HEK293 (cell line): Measurements from ENCODE around the gene CYCS.

Experiments used
- GLI2 ChIP-seq: fragments of 450-650 bp; formaldehyde crosslinking; IDR thresholded peaks from 2 replicates; pipeline ENCODE4; 2017; ENCODE audit warnings: missing biosample characterization, missing genetic modification characterization, low read depth, borderline replicate concordance
- KLF16 ChIP-seq: fragments of 450-650 bp; formaldehyde crosslinking; IDR thresholded peaks from 2 replicates; pipeline ENCODE4 v1.5.1; 2017; ENCODE audit warnings: missing biosample characterization, missing genetic modification characterization
- YY1 ChIP-seq: fragments of 450-650 bp; formaldehyde crosslinking; IDR thresholded peaks from 2 replicates; pipeline ENCODE4 v1.5.1; 2018; ENCODE audit warnings: missing biosample characterization, missing genetic modification characterization
- ZBTB17 ChIP-seq: fragments of 450-650 bp; formaldehyde crosslinking; IDR thresholded peaks from 2 replicates; pipeline ENCODE4 v1.5.1; 2016; ENCODE audit warnings: missing biosample characterization, missing genetic modification characterization
- ZFP69B ChIP-seq: fragments of 450-650 bp; formaldehyde crosslinking; IDR thresholded peaks from 2 replicates; pipeline ENCODE4 v1.5.1; 2016; ENCODE audit warnings: missing biosample characterization, missing genetic modification characterization
- ZNF155 ChIP-seq: fragments of 450-650 bp; formaldehyde crosslinking; IDR thresholded peaks from 2 replicates; pipeline ENCODE4 v1.5.1; 2016; ENCODE audit warnings: missing biosample characterization, missing genetic modification characterization
- ZNF175 ChIP-seq: fragments of 450-650 bp; formaldehyde crosslinking; IDR thresholded peaks from 2 replicates; pipeline ENCODE4 v1.5.1; 2016; ENCODE audit warnings: missing biosample characterization, missing genetic modification characterization
- ZNF350 ChIP-seq: fragments of 450-650 bp; formaldehyde crosslinking; IDR thresholded peaks from 2 replicates; pipeline ENCODE4 v1.5.0; 2017; ENCODE audit warnings: missing biosample characterization, mild to moderate bottlenecking, missing genetic modification characterization
- ZSCAN23 ChIP-seq: fragments of 450-650 bp; formaldehyde crosslinking; IDR thresholded peaks from 2 replicates; pipeline ENCODE4 v1.5.1; 2016; ENCODE audit warnings: missing biosample characterization, missing genetic modification characterization
- TF ChIP-seq, protein P1 (sequence below): fragments of 450-650 bp; formaldehyde crosslinking; conservative IDR thresholded peaks from 2 replicates; pipeline ENCODE4 v1.5.1; 2016; ENCODE audit warnings: low read depth, missing biosample characterization, missing genetic modification characterization
- TF ChIP-seq, protein P2 (sequence below): sonication (generic); formaldehyde crosslinking; IDR thresholded peaks from 2 replicates; pipeline ENCODE4 v1.8.1; 2022; ENCODE audit warnings: mild to moderate bottlenecking, moderate library complexity, missing genetic modification reagents
- TF ChIP-seq, protein P3 (sequence below): fragments of 450-650 bp; IDR thresholded peaks from 2 replicates; pipeline ENCODE4 v1.5.1; 2018; ENCODE audit warnings: missing biosample characterization, missing genetic modification characterization

DNA sequence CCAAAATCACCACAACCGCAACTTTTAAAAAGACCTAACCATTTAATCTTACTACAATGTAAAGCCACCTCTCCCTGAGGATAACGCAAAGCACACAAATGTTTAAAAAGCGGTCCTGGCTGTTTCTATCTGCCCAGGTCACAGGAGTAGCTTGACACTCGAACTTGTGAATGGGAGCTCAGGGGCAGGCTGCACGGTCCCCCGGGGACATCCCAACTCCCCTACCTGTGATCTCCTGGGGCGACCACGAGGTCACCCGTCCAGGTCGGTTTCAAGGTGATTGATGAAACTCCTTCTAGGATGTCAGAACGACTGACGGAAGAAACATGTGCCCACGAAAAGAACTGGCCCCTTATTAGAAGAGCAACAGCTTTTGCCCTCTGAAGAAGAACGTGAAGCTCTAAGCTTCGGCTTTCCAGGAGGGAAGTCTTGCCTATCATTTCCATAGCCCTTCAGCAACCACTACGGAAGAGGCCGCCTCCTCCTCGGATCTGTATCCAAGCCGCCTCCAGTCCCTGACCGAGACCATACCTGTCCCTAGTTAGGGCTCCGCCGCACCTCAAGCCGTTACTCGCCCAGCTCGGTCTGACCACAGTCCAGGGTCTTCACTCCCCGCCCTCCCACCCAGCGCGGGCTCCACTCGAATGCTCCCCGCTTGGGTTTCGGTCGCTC is 459 bp downstream of the CYCS start:
- no peak for TF ChIP-seq ZNF350 (tag by site-specific recombination)
- TF ChIP-seq ZNF155 (tag by site-specific recombination) = no peak
- TF ChIP-seq, protein P1, sequence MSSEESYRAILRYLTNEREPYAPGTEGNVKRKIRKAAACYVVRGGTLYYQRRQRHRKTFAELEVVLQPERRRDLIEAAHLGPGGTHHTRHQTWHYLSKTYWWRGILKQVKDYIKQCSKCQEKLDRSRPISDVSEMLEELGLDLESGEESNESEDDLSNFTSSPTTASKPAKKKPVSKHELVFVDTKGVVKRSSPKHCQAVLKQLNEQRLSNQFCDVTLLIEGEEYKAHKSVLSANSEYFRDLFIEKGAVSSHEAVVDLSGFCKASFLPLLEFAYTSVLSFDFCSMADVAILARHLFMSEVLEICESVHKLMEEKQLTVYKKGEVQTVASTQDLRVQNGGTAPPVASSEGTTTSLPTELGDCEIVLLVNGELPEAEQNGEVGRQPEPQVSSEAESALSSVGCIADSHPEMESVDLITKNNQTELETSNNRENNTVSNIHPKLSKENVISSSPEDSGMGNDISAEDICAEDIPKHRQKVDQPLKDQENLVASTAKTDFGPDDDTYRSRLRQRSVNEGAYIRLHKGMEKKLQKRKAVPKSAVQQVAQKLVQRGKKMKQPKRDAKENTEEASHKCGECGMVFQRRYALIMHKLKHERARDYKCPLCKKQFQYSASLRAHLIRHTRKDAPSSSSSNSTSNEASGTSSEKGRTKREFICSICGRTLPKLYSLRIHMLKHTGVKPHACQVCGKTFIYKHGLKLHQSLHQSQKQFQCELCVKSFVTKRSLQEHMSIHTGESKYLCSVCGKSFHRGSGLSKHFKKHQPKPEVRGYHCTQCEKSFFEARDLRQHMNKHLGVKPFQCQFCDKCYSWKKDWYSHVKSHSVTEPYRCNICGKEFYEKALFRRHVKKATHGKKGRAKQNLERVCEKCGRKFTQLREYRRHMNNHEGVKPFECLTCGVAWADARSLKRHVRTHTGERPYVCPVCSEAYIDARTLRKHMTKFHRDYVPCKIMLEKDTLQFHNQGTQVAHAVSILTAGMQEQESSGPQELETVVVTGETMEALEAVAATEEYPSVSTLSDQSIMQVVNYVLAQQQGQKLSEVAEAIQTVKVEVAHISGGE (tag by site-specific recombination) = no peak
- TF ChIP-seq, protein P2, sequence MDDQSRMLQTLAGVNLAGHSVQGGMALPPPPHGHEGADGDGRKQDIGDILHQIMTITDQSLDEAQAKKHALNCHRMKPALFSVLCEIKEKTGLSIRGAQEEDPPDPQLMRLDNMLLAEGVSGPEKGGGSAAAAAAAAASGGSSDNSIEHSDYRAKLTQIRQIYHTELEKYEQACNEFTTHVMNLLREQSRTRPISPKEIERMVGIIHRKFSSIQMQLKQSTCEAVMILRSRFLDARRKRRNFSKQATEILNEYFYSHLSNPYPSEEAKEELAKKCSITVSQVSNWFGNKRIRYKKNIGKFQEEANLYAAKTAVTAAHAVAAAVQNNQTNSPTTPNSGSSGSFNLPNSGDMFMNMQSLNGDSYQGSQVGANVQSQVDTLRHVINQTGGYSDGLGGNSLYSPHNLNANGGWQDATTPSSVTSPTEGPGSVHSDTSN = no peak
- no peak for TF ChIP-seq KLF16 (tag by site-specific recombination)
- TF ChIP-seq ZFP69B = no peak
- TF ChIP-seq ZNF175 = no peak
- no peak for TF ChIP-seq GLI2 (tag by site-specific recombination)
- TF ChIP-seq ZBTB17 (tag by site-specific recombination) = no peak
- no peak for TF ChIP-seq ZSCAN23 (tag by site-specific recombination)
- no peak for TF ChIP-seq YY1 (tag by site-specific recombination)
- TF ChIP-seq, protein P3, sequence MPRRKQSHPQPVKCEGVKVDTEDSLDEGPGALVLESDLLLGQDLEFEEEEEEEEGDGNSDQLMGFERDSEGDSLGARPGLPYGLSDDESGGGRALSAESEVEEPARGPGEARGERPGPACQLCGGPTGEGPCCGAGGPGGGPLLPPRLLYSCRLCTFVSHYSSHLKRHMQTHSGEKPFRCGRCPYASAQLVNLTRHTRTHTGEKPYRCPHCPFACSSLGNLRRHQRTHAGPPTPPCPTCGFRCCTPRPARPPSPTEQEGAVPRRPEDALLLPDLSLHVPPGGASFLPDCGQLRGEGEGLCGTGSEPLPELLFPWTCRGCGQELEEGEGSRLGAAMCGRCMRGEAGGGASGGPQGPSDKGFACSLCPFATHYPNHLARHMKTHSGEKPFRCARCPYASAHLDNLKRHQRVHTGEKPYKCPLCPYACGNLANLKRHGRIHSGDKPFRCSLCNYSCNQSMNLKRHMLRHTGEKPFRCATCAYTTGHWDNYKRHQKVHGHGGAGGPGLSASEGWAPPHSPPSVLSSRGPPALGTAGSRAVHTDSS (tag by site-specific recombination) = no peak
